GM12878 (cell line): ENCODE measurements around the gene CYSRT1. TPM values are rescaled to one million over a fixed set of nuclear protein-coding genes. Genes with fewer than 3 reads are reported as not detected.

Experiments
- ATAC-seq: fragments of 200-7000 bp; cut with Tn5 transposase; 3 replicates; pipeline ENCODE4 v1.9.1; 2020; ENCODE audit warnings: mild to moderate bottlenecking, moderate library complexity
- BruUV-seq: library from RNA; stranded (reverse); fragments of 400-500 nt; replicated peaks from 2 replicates; lab custom pipeline; 2021; lab: Mats Ljungman, UMichigan
- CTCF ChIA-PET: fragments of 300-600 bp; sonication (Branson Sonifier 250); formaldehyde crosslinking; extraction: SDS; loops from one replicate; lab custom pipeline; 2021; ENCODE audit warnings: inconsistent platforms; lab: Yijun Ruan, JAX
- POLR2A ChIA-PET: fragments of 350-600 bp; formaldehyde crosslinking; extraction: SDS; loops from one replicate; lab custom pipeline; 2021; ENCODE audit warnings: inconsistent platforms; lab: Charles Lee
- RAD21 ChIA-PET: fragments of 300-600 bp; sonication (Branson Sonifier 250); formaldehyde crosslinking; loops from one replicate; lab custom pipeline; 2023; ENCODE audit warnings: antibody characterized with exemption; ENCODE audit not compliant: unreplicated experiment; lab: Charles Lee
- SMC1A ChIA-PET: fragments of 300-600 bp; sonication (Branson Sonifier 250); formaldehyde crosslinking; loops from one replicate; lab custom pipeline; 2023; ENCODE audit not compliant: unreplicated experiment, uncharacterized antibody; lab: Charles Lee
- DNase-seq: peaks from one replicate; pipeline ENCODE4 v3.0.0-alpha.2; 2011; ENCODE audit warnings: low read depth, low spot score
- FAIRE-seq: peaks from 3 replicates; lab custom pipeline; 2011; peaks lifted over from hg19 to GRCh38; lab: Jason Lieb, UNC
- H2AFZ ChIP-seq: 2 replicates; pipeline ENCODE4 v1.6.0; 2011; ENCODE audit warnings: low read depth, low read length, control low read depth; ENCODE audit not compliant: control insufficient read depth
- H3K27ac ChIP-seq: 2 replicates; pipeline ENCODE4 v1.5.1; 2011; ENCODE audit warnings: control low read depth; ENCODE audit not compliant: control insufficient read depth, insufficient read depth
- H3K27me3 ChIP-seq, 2 experiments: replicated peaks in 1 of 2; 2 replicates each; pipeline versions ENCODE4 v1.6.0 to v1.6.1; 2011; ENCODE audit warnings: low read length in 1 of 2; ENCODE audit not compliant: control insufficient read depth in 2 of 2, insufficient read depth in 2 of 2
- H3K36me3 ChIP-seq, 2 experiments: 2 replicates each; pipeline ENCODE4 v1.5.1; 2011; ENCODE audit warnings: low read length in 1 of 2; ENCODE audit not compliant: control insufficient read depth in 2 of 2, insufficient read depth in 2 of 2
- H3K4me1 ChIP-seq: 2 replicates; pipeline ENCODE4 v1.6.1; 2011; ENCODE audit warnings: mild to moderate bottlenecking, low read length, moderate library complexity, mixed read lengths; ENCODE audit not compliant: control insufficient read depth, insufficient read depth
- H3K4me2 ChIP-seq: 2 replicates; pipeline ENCODE4 v1.6.0; 2011; ENCODE audit warnings: control low read depth; ENCODE audit not compliant: control insufficient read depth, insufficient read depth
- H3K4me3 ChIP-seq: fragments of 200-600 bp; sonication (generic); 2 replicates; pipeline ENCODE4 v1.5.1; 2016
- H3K79me2 ChIP-seq: 2 replicates; pipeline ENCODE4 v1.6.0; 2011; ENCODE audit warnings: low read length; ENCODE audit not compliant: control insufficient read depth, insufficient read depth
- H3K9ac ChIP-seq: 2 replicates; pipeline ENCODE4 v1.8.0; 2011; ENCODE audit warnings: low read length, control low read depth, mixed read lengths; ENCODE audit not compliant: control insufficient read depth, insufficient read depth
- H3K9me3 ChIP-seq: replicated peaks from 3 replicates; pipeline ENCODE4 v1.5.1; 2011; ENCODE audit warnings: mild to moderate bottlenecking, low read length; ENCODE audit not compliant: control insufficient read depth, insufficient read depth
- H4K20me1 ChIP-seq: 2 replicates; pipeline ENCODE4 v1.6.0; 2011; ENCODE audit not compliant: control insufficient read depth, insufficient read depth
- BCL3 ChIP-seq: IDR thresholded peaks from 2 replicates; pipeline ENCODE4 v1.6.1; 2011; ENCODE audit warnings: borderline replicate concordance, low read depth, mild to moderate bottlenecking, moderate library complexity, low read length; ENCODE audit not compliant: insufficient read depth, poor library complexity, severe bottlenecking
- CBX3 ChIP-seq: fragments of 200-600 bp; sonication (generic); IDR thresholded peaks from 2 replicates; pipeline ENCODE4 v1.6.1; 2016; ENCODE audit warnings: low read depth, borderline replicate concordance
- FOXM1 ChIP-seq: IDR thresholded peaks from 2 replicates; pipeline ENCODE4 v1.6.1; 2012; ENCODE audit warnings: low read depth, mild to moderate bottlenecking, inconsistent platforms, low read length, moderate library complexity
- MYC ChIP-seq: IDR thresholded peaks from 2 replicates; pipeline ENCODE4 v1.6.1; 2011; ENCODE audit warnings: mild to moderate bottlenecking, low read length, moderate library complexity, inconsistent platforms; ENCODE audit not compliant: insufficient read depth, insufficient replicate concordance, insufficient read length, severe bottlenecking
- NBN ChIP-seq: fragments of 450-650 bp; IDR thresholded peaks from 2 replicates; pipeline ENCODE4 v1.6.1; 2016
- PRDM15 ChIP-seq: fragments of 450-650 bp; formaldehyde crosslinking; IDR thresholded peaks from 2 replicates; pipeline ENCODE4 v1.4.0; 2020; ENCODE audit warnings: mild to moderate bottlenecking, moderate library complexity
- USF1 ChIP-seq: IDR thresholded peaks from 2 replicates; pipeline ENCODE4 v1.6.1; 2011; ENCODE audit warnings: borderline replicate concordance, low read depth, mild to moderate bottlenecking, moderate library complexity, mixed read lengths, low read length; ENCODE audit not compliant: insufficient read depth; ENCODE audit errors: extremely low read length
- USF2 ChIP-seq: IDR thresholded peaks from 2 replicates; pipeline ENCODE4 v1.6.1; 2011; ENCODE audit warnings: low read depth, low read length, improper control_type of control experiment, borderline replicate concordance
- WRNIP1 ChIP-seq: IDR thresholded peaks from 2 replicates; pipeline ENCODE4 v1.6.1; 2011; ENCODE audit warnings: low read depth, low read length, improper control_type of control experiment, borderline replicate concordance
- ZBTB4 ChIP-seq: fragments of 450-650 bp; formaldehyde crosslinking; IDR thresholded peaks from 2 replicates; pipeline ENCODE4 v1.4.0; 2022; ENCODE audit warnings: mild to moderate bottlenecking, moderate library complexity
- ZSCAN29 ChIP-seq: fragments of 450-650 bp; IDR thresholded peaks from 2 replicates; pipeline ENCODE4 v1.6.1; 2017; ENCODE audit warnings: mild to moderate bottlenecking, moderate library complexity
- WGBS: methylation state at CpG from one replicate; pipeline ENCODE4 v1.1.6; 2016; ENCODE audit warnings: low lambda C conversion rate; ENCODE audit not compliant: insufficient replicate concordance, insufficient coverage; ENCODE audit errors: missing lambda C conversion rate; 5-methylcytosine and 5-hydroxymethylcytosine counted together
- in situ Hi-C: fragments of 300-500 bp; cut with MboI; formaldehyde crosslinking; loops from 9 replicates; pipeline ENCODE4 v1.14.3; 2018; ENCODE audit warnings: mixed read lengths
- intact Hi-C: fragments of 100-400 bp; cut with micrococcal nuclease; formaldehyde crosslinking; loops from one replicate; pipeline ENCODE4 v1.14.2; 2022; ENCODE audit not compliant: unreplicated experiment
- polyA plus RNA-seq, 11 experiments: library from polyadenylated mRNA; depleted of rRNA in 4 of 11; unstranded in 6 of 11; stranded (reverse) in 5 of 11; fragments of >200 nt; fragmentation: Nextera tagmentation in 4 of 11; fragmentation: Illumina TruSeq in 1 of 11; extraction: Ambion mirVana in 4 of 11; extraction: Trizol in 1 of 11; gene quantifications; 1 replicate in 1 of 11; 2 replicates in 10 of 11; pipeline versions ENCODE4 v1.2.1 to v1.2.3, GENCODE V29; 2011 to 2016; ENCODE audit warnings: inconsistent platforms in 2 of 11, missing spikeins in 2 of 11, low read depth in 1 of 11
- total RNA-seq, 4 experiments: library from RNA; depleted of rRNA in 3 of 4; stranded (reverse); fragments of >200 nt in 3 of 4; fragmentation: Illumina TruSeq in 1 of 4; extraction: Trizol in 1 of 4; gene quantifications; 2 replicates each; pipeline versions ENCODE4 v1.2.1 to v1.2.3, GENCODE V29; 2013 to 2021

Gene CYSRT1
- total and polyA plus RNA-seq, 10 of the 15 experiments (the other 5 are each of a cell fraction or from before 2014, with no cell fraction given): 0.24 to 3.6 (median 0.97) TPM; not detected in 1

GRCh38 chr9:137184881-137185660 lies 39.9 kb upstream of the CYSRT1 start:
- WGBS: 90% methylated on average over 46 of the region's 48 CpGs
- H3K27ac ChIP-seq: no peak overlapping the region
- no peak overlapping the region for H3K4me3 ChIP-seq
- no peak overlapping the region for H3K4me2 ChIP-seq
- DNase-seq: no peak
- H3K27me3 ChIP-seq: no peaks in the 10 kb centered on the region
- ChIA-PET SMC1A (no interaction called here), CTCF (no interaction called here), POLR2A (no interaction called here), RAD21 (no interaction called here)
- peaks cover 22% of the 10 kb centered on the region for H3K4me1 ChIP-seq
- no peak overlapping the region for H2AFZ ChIP-seq
- no TSS peak for BruUV-seq
- no peak for TF ChIP-seq WRNIP1
- no peak for TF ChIP-seq CBX3
- no peak for TF ChIP-seq NBN
- no peak for TF ChIP-seq USF2
- TF ChIP-seq ZBTB4 (CRISPR knock-in tag): no peak
- TF ChIP-seq FOXM1: no peak
- TF ChIP-seq BCL3: no peak
- no peak for TF ChIP-seq MYC
- TF ChIP-seq ZSCAN29: no peak
- no peak for TF ChIP-seq USF1
- TF ChIP-seq PRDM15: no peak
- H3K9me3 ChIP-seq: no peaks in the 10 kb centered on the region
- peaks cover 7% of the 10 kb centered on the region; the same call in 1 of the 2 replicates for H4K20me1 ChIP-seq
- no peak overlapping the region for H3K9ac ChIP-seq
- in situ Hi-C loops: no loop called here
- peaks cover 7 to 25% of the 10 kb centered on the region in 2 experiments for H3K36me3 ChIP-seq
- no peak for ATAC-seq
- intact Hi-C loops: loop anchor here (5.0 kb wide), 2 partner anchors 37 to 58 kb away; partner anchors contain the start of gene RNF208
- peaks cover 30% of the 10 kb centered on the region for H3K79me2 ChIP-seq
- no peak for FAIRE-seq
